ENCODE results near the gene RDH5. TPM values are rescaled to one million over a fixed set of nuclear protein-coding genes. Genes with fewer than 3 reads are reported as not detected.

Gene RDH5
- total RNA-seq, 4 donors from 2014 or later: 18.0 to 57.0 (median 31.9) TPM

GRCh38 chr12:55744340-55745030 is 24.3 kb downstream of the RDH5 start:
- H3K36me3 ChIP-seq: peaks cover 0 to 9% of the 10 kb centered on the region in 2 donors
- TF ChIP-seq POLR2A (IDR thresholded peaks at IDR 0.05) (no peak), CTCF (IDR thresholded peaks at IDR 0.05) (no peak), EP300 (IDR thresholded peaks at IDR 0.05) (no peak), POLR2AphosphoS5 (IDR thresholded peaks at IDR 0.05) (no peak)
- 6 to 50% methylated on average over 1 to 6 of the region's 11 CpGs for WGBS, 2 donors (ENCODE audit: low coverage in 1 of 2)
- H3K27ac ChIP-seq: peak overlapping the region in 3 of 4 donors; percentile 74 to 90 (median 83)
- peak overlapping the region in 1 of 2 donors; percentile 64 for H3K4me3 ChIP-seq
- no peaks in the 10 kb centered on the region for H3K27me3 ChIP-seq
- no peak for ATAC-seq
- H3K4me1 ChIP-seq: peaks cover 0 to 58% (median 31%) of the 10 kb centered on the region in 3 donors
- no peaks in the 10 kb centered on the region for H3K9me3 ChIP-seq

GRCh38 chr12:55745361-55746173 is 25.4 kb downstream of the RDH5 start:
- no peak for ATAC-seq
- Histone ChIP-seq H3K9me3 (no peaks in the 10 kb centered on the region), H3K4me1 (peaks cover 0 to 58% (median 31%) of the 10 kb centered on the region in 3 donors), H3K27ac (peak overlapping the region in 3 of 4 donors; percentile 47 to 55 (median 52)), H3K27me3 (no peaks in the 10 kb centered on the region), H3K36me3 (peaks cover 0 to 19% of the 10 kb centered on the region in 2 donors), H3K4me3 (peak overlapping the region in 1 of 2 donors; percentile 20)
- 13 to 16% methylated on average over 9 to 11 of the region's 13 CpGs for WGBS, 2 donors (ENCODE audit: low coverage in 1 of 2)
- TF ChIP-seq CTCF (IDR thresholded peaks at IDR 0.05) (no peak), EP300 (IDR thresholded peaks at IDR 0.05) (no peak), POLR2A (IDR thresholded peaks at IDR 0.05) (no peak), POLR2AphosphoS5 (IDR thresholded peaks at IDR 0.05) (no peak)

GRCh38 chr12:55746174-55746912 is 26.1 kb downstream of the RDH5 start:
- Histone ChIP-seq H3K4me1 (peaks cover 0 to 58% (median 31%) of the 10 kb centered on the region in 3 donors), H3K9me3 (no peaks in the 10 kb centered on the region), H3K27ac (peak overlapping the region in 3 of 4 donors; percentile 32 to 55 (median 52)), H3K4me3 (peak overlapping the region in 1 of 2 donors; percentile 20), H3K36me3 (peaks cover 1 to 27% of the 10 kb centered on the region in 2 donors), H3K27me3 (no peaks in the 10 kb centered on the region)
- TF ChIP-seq POLR2AphosphoS5 (IDR thresholded peaks at IDR 0.05) (no peak), CTCF (IDR thresholded peaks at IDR 0.05) (no peak), EP300 (IDR thresholded peaks at IDR 0.05) (no peak), POLR2A (IDR thresholded peaks at IDR 0.05) (no peak)
- 6 to 43% methylated on average over 2 to 3 of the region's 3 CpGs for WGBS, 2 donors (ENCODE audit: low coverage in 1 of 2)
- ATAC-seq: no peak

- no peaks in the 10 kb centered on the region for H3K9me3 ChIP-seq
- H3K4me3 ChIP-seq: no peak overlapping the region
- H3K36me3 ChIP-seq: peaks cover 2 to 32% of the 10 kb centered on the region in 2 donors
- peaks cover 0 to 57% (median 31%) of the 10 kb centered on the region in 3 donors for H3K4me1 ChIP-seq
- no peaks in the 10 kb centered on the region for H3K27me3 ChIP-seq
- H3K27ac ChIP-seq: no peak overlapping the region
- no peak for ATAC-seq
- no peak for TF ChIP-seq CTCF (IDR thresholded peaks at IDR 0.05)
- TF ChIP-seq EP300 (IDR thresholded peaks at IDR 0.05): no peak
- TF ChIP-seq POLR2AphosphoS5 (IDR thresholded peaks at IDR 0.05): no peak
- TF ChIP-seq POLR2A (IDR thresholded peaks at IDR 0.05): no peak
Observed at GRCh38 chr12:55746913-55747231, 26.7 kb downstream of the RDH5 start.
